HEK293T (cell line): ENCODE data around the gene CYB5D1.
A peak's percentile ranks its signal among the peaks of the same experiment; 100 is the strongest.

Source experiments
- CTCF ChIA-PET: fragments of 350-600 bp; formaldehyde crosslinking; extraction: SDS; loops from one replicate; lab custom pipeline; 2021; ENCODE audit warnings: antibody characterized with exemption, inconsistent platforms; lab: Yijun Ruan, JAX
- POLR2A ChIA-PET: fragments of 350-600 bp; formaldehyde crosslinking; extraction: SDS; loops from one replicate; lab custom pipeline; 2020; ENCODE audit warnings: antibody characterized with exemption, inconsistent platforms; lab: Yijun Ruan, JAX
- DNase-seq: peaks from one replicate; pipeline ENCODE4 v3.0.0; 2012; ENCODE audit warnings: mixed read lengths; ENCODE audit errors: extremely low spot score
- ARNT ChIP-seq: fragments of 450-650 bp; IDR thresholded peaks from 2 replicates; pipeline ENCODE4 v1.6.1; 2017; ENCODE audit warnings: mild to moderate bottlenecking
- BHLHE40 ChIP-seq: fragments of 450-650 bp; IDR thresholded peaks from 2 replicates; pipeline ENCODE4 v1.6.1; 2016; ENCODE audit warnings: mild to moderate bottlenecking, moderate library complexity, borderline replicate concordance
- CTBP1 ChIP-seq: fragments of 450-650 bp; IDR thresholded peaks from 2 replicates; pipeline ENCODE4 v1.6.1; 2016; ENCODE audit warnings: borderline replicate concordance
- ELF4 ChIP-seq: fragments of 450-650 bp; IDR thresholded peaks from 2 replicates; pipeline ENCODE4 v1.6.1; 2017; ENCODE audit warnings: antibody characterized with exemption
- FOXA1 ChIP-seq: fragments of 450-650 bp; IDR thresholded peaks from 2 replicates; pipeline ENCODE4 v1.6.1; 2016; ENCODE audit warnings: mild to moderate bottlenecking
- FOXK2 ChIP-seq: fragments of 450-650 bp; IDR thresholded peaks from 2 replicates; pipeline ENCODE4 v1.6.1; 2016; ENCODE audit warnings: mild to moderate bottlenecking
- FOXM1 ChIP-seq: fragments of 450-650 bp; IDR thresholded peaks from 2 replicates; pipeline ENCODE4 v1.6.1; 2017; ENCODE audit warnings: mild to moderate bottlenecking, borderline replicate concordance
- HDGF ChIP-seq: fragments of 450-650 bp; IDR thresholded peaks from 2 replicates; pipeline ENCODE4 v1.6.1; 2017; ENCODE audit warnings: antibody characterized with exemption, borderline replicate concordance
- L3MBTL2 ChIP-seq: fragments of 450-650 bp; conservative IDR thresholded peaks from 2 replicates; pipeline ENCODE4 v1.6.1; 2016; ENCODE audit warnings: mild to moderate bottlenecking
- LEF1 ChIP-seq: fragments of 450-650 bp; IDR thresholded peaks from 2 replicates; pipeline ENCODE4 v1.6.1; 2017; ENCODE audit warnings: mild to moderate bottlenecking, borderline replicate concordance
- NFRKB ChIP-seq: fragments of 450-650 bp; IDR thresholded peaks from 2 replicates; pipeline ENCODE4 v1.6.1; 2016; ENCODE audit warnings: mild to moderate bottlenecking, moderate library complexity
- SP1 ChIP-seq: fragments of 450-650 bp; IDR thresholded peaks from 2 replicates; pipeline ENCODE4 v1.6.1; 2017
- SUZ12 ChIP-seq: fragments of 450-650 bp; IDR thresholded peaks from 2 replicates; pipeline ENCODE4 v1.6.1; 2016; ENCODE audit warnings: mild to moderate bottlenecking
- TARDBP ChIP-seq: fragments of 450-650 bp; IDR thresholded peaks from 2 replicates; pipeline ENCODE4 v1.6.1; 2016
- ZNF384 ChIP-seq: fragments of 450-650 bp; IDR thresholded peaks from 2 replicates; pipeline ENCODE4 v1.6.1; 2016
- TF ChIP-seq, protein P1 (sequence below): fragments of 450-650 bp; IDR thresholded peaks from 2 replicates; pipeline ENCODE4 v1.6.1; 2016

Gene CYB5D1

DNA sequence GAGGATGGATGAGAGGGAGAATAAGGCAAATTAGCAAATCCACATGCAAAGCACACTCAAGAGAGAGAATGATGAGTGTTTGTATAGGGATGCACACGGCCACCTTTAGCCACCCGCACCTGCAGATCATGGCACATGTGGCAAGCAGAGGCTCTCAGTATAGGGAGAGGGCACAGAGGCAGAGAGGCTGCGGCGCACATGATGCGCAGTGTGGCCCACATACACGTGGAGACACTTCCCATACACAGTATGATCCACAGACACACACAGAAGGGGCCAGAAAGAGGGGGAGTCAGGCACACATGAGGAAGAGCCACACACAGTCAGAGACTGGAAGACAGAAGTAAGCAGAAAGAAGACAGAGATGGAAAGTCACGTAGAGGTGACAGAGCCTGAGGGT is 24.3 kb downstream of the CYB5D1 start:
- POLR2A ChIA-PET, result interaction anchor here (0.9 kb wide), 1 partner anchor 34 kb away, joined by 4 read pairs; the partner anchor contains the start of gene RNF227
- no peak for DNase-seq
- TF ChIP-seq FOXK2, result no peak
- TF ChIP-seq FOXM1, result no peak
- CTCF ChIA-PET, result no interaction called here

DNA sequence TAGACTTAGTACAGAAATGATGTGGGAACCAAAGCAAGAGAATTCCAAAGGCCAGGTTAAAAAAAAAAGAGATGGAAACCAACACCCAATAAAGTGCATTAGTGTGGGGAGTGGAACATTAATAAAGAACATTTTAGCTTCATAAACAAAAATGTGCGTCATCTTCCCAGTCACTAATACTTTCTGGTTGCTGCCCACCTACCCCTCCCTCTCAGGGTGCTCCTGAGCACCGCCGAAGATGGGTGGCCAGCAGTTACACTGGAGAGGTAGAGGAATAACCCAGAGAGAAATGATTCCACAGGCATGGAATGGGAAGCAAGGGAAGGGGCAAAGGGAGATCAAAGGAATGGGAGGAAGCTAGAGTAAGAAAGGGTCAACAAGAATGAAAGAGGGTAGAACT is 24.8 kb downstream of the CYB5D1 start:
- CTCF ChIA-PET, result interaction anchor here (0.6 kb wide), 1 partner anchor 227 kb away, joined by 4 read pairs; no protein-coding TSS in a partner anchor
- no peak for TF ChIP-seq CTBP1
- no peak for TF ChIP-seq ARNT
- TF ChIP-seq ZNF384, result no peak
- no peak for DNase-seq
- POLR2A ChIA-PET, result interaction anchor here (0.9 to 1.9 kb wide), 2 partner anchors 26 to 33 kb away, joined by 4 to 5 read pairs; partner anchors contain the start of genes NAA38 and RNF227

DNA sequence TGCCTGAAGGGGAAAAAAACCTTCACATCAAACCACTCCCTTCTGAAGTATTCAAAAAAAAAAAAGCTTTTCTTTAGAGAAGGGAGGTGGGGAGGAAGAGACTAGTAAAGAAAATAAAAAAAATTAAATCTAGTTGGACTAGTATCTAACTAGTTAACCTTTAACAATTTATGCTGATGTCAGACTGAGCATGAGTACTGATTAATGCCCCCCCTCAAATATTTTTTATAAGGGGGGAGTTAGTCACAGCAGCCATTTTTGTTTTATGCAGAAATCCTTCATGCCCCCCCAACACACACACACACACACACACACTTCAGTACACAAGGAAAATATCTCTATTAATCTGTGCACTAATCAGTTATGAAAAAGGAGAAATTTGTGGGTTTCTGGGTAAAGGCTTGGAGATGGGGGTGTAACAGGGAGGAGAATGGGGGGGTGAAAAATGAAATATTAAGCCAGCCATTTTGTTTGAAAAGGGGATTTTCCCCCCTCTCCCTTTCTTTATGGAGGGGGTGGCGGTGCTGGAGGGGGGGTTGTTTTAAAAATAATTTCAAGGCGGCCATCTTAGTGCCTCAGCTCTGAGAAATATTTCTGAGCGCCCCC is 26.1 kb downstream of the CYB5D1 start:
- POLR2A ChIA-PET, result interaction anchor here (1.9 kb wide), 1 partner anchor 27 kb away, joined by 5 read pairs; the partner anchor contains the start of gene NAA38
- TF ChIP-seq BHLHE40, result no peak
- no peak for TF ChIP-seq CTBP1
- TF ChIP-seq FOXM1, result peak; percentile 61; the same call in 1 of the 2 replicates
- no peak for TF ChIP-seq NFRKB
- TF ChIP-seq FOXK2, result no peak
- no peak for TF ChIP-seq HDGF
- no peak for TF ChIP-seq L3MBTL2
- TF ChIP-seq ELF4, result no peak
- CTCF ChIA-PET, result no interaction called here
- DNase-seq, result no peak

DNA sequence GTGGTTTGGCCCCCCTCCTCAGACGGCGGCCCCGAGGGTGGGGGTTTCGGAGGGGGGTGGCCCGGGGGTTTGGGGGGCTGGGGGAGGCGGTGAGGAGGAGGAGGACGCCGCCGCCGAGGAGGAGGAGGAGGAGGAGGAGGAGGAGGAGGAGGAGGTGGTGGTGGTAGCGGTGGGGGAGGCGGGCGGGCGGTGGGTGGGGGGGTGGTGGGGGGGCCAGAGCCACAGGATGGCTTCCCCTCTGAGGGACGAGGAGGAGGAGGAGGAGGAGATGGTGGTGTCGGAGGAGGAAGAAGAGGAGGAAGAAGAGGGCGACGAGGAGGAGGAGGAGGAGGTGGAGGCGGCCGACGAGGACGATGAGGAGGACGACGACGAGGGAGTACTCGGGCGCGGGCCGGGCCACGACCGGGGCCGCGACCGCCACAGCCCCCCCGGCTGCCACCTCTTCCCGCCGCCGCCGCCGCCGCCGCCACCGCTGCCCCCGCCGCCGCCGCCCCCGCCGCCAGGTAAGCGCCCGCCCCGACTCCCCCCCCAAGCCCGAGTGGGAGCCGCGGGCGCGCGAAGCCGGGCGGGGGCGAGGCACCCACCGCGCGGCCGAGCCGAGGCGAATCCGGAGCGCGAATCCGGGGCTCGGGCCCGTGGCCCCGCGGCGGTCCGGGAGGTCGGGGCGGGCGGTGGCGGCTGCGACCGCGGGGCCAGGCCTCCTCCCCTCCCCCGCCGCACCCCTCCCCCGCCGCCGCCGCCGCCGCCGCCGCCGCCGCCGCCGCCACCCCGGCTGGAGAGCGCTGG is 27.0 kb downstream of the CYB5D1 start:
- TF ChIP-seq FOXA1 (no peak), FOXM1 (no peak)
- CTCF ChIA-PET, result no interaction called here
- no peak for DNase-seq
- POLR2A ChIA-PET, result interaction anchor here (1.7 kb wide), 1 partner anchor 15 kb away, joined by 8 read pairs; no protein-coding TSS in a partner anchor

DNA sequence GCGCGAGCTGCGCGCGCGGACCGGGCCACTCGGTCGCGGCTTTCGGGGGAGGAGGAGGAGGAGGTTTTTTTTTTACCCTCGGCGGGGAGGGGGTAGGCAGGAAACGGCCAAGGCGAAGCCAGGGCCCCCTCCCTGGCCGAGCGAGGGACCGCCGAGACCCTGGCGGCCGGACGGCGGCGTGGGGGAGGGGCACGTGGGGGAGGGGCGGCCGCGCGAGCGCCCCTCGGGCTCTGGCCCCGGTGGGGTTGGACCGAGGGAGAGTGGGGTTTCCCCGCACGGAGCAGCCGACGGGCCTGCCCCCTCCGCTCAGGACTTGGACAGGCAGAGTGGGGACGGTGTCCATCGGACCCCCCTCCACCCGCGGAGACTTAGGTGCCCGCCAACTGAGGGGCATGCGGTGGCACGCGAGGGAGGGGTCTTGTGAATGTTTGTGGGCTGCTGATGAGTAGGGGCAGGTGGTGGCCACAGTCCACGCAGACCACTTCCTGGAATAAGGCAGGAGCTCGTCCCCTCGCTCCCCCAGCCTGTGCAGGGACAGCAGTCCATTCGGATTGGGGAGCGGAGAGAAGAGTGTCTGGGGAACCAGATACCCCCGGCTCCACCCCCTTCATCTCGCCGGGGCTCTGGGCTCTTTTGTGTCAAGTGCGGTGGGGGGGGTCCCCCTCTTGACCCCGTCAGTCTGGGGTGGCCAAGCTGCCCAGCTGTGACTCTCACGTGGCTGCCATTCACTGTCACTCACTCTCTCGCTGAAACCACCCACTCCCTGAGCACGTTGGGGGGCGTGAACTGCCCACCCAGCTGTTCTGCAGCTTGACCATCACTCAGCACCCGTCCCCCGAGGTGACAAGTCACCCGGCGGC is 27.8 kb downstream of the CYB5D1 start:
- ChIA-PET CTCF (interaction anchor here (0.8 kb wide), 1 partner anchor 13 kb away, joined by 3 read pairs; no protein-coding TSS in a partner anchor), POLR2A (interaction anchor here (0.9 to 1.7 kb wide), 6 partner anchors 13 to 199 kb away, joined by 3 to 8 read pairs (median 6); partner anchors contain the start of genes CNTROB, CYB5D1, NAA38 and TRAPPC1)
- peak; percentile 77 for DNase-seq
- TF ChIP-seq ARNT (no peak), ZNF384 (peak; percentile 93), LEF1 (no peak), SUZ12 (no peak), L3MBTL2 (no peak; the same call in 1 of the 2 replicates), FOXA1 (no peak), SP1 (no peak), NFRKB (no peak), TARDBP (peak; percentile 59; the same call in 1 of the 2 replicates), BHLHE40 (no peak), FOXK2 (no peak), FOXM1 (0 out of 2 replicates have a peak, but pooled peaks have one; percentile 13)
- TF ChIP-seq, protein P1, sequence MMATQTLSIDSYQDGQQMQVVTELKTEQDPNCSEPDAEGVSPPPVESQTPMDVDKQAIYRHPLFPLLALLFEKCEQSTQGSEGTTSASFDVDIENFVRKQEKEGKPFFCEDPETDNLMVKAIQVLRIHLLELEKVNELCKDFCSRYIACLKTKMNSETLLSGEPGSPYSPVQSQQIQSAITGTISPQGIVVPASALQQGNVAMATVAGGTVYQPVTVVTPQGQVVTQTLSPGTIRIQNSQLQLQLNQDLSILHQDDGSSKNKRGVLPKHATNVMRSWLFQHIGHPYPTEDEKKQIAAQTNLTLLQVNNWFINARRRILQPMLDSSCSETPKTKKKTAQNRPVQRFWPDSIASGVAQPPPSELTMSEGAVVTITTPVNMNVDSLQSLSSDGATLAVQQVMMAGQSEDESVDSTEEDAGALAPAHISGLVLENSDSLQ, result peak; percentile 92

DNA sequence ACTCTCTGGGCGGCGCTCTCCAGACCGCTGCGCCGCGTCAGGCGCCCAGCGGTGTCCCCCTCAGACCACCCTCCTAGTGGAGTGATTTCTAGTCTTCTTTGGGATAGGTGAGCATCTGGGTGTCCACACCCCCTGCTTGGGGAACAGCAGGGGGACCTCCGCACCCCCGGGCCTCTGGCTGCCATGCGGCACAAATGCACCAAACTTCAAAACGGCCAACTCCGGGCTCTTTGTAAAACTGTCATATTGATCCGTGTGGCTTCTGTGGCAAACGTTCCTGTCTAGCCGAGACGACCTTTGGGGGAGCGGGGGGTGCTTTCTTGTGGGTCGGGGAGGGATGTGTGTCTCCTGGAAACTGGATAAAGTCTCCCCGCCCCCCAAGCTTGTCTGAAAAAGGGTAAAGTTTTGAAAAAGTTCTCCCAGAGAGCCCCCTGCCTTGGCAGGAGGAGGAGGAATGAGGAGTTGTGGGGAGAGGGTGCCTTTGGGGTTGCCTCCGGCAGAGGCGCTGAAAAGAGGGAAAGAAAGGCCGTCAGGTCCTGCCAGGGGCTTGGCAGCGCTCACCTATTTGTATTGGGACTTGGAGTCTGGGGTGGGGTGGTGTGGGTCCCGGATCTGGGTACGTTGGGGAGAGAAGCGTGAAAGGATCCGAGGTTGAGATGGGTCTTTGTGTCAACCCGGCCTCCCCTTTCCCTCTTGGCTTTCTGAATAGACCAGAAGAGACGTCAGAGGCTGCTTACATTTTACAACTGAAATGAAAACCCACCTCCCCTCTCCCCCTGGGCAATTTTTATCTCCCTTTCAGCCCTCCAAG is 28.6 kb downstream of the CYB5D1 start:
- POLR2A ChIA-PET, result interaction anchor here (0.9 to 1.7 kb wide), 6 partner anchors 12 to 200 kb away, joined by 3 to 8 read pairs (median 6); partner anchors contain the start of genes CNTROB, CYB5D1, NAA38 and TRAPPC1
- peak; percentile 26; the same call in 1 of the 2 replicates for TF ChIP-seq CTBP1
- TF ChIP-seq FOXM1, result no peak
- TF ChIP-seq, protein P1, result no peak
- TF ChIP-seq ZNF384, result no peak
- TF ChIP-seq NFRKB, result no peak
- peak; percentile 27 for DNase-seq
- CTCF ChIA-PET, result interaction anchor here (0.8 kb wide), 1 partner anchor 12 kb away, joined by 3 read pairs; no protein-coding TSS in a partner anchor
